ENCODE results near the gene SFXN1. TPM values are rescaled to one million over a fixed set of nuclear protein-coding genes. Genes with fewer than 3 reads are reported as not detected.
A peak's percentile ranks its signal among the peaks of the same experiment; 100 is the strongest.

Gene SFXN1
- total and polyA plus RNA-seq, 9 of the 15 experiments (the other 6 are each of a cell fraction or from before 2014, with no cell fraction given), result 31.8 to 261 (median 113) TPM

DNA sequence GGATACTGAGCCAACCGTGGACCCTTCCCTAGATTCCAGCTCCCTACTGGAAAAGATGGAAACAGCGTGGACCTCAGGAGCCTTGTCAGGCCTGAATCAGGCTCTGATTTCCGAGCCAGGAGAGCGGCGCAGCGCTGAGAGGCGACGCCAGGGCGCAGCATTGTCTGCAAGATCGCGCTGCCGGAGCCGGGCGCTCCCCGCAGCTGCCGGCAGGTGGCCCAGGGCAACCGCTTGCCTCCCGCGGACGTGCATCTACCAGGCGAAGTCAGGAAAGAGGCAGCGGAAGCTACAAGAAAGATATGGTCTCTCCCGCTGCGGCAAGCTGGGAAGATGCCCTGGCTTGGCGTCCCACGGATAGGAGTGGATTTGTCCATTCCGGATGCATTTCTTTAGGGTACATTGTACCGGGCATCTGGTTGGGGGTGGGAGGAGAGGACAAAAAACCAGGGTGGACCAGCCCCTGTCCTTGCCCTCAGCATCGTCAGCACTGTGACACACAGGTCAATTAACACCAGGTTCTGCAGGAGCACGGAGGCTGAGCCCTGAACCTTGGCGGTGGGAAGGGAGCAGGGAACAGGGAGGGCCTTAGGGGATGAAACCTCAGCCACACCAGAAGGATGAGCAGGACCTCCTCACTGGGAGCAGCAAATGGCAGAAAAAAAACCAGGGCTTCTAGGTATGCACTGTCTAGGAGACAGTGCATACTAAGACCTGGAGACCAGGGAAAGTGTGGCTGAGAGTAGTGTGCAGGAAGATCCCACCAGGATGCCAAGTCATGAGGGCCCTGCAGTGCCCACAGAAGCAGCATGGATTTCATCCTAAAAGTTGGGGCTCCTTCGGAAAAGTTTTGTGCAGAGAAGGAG, 55.9 kb downstream of the SFXN1 start (continued):
- TF ChIP-seq ZNF449 (CRISPR knock-in tag; IDR thresholded peaks at IDR 0.05) (no peak), MTA2 (IDR thresholded peaks at IDR 0.05; ENCODE audit: low read depth) (no peak), PTBP1 (IDR thresholded peaks at IDR 0.05; ENCODE audit: low read depth, low read length) (no peak), ZNF280A (IDR thresholded peaks at IDR 0.05; ENCODE audit: low read depth, partially characterized antibody) (no peak), HDAC1 (IDR thresholded peaks at IDR 0.05) (no peak), MBD1 (CRISPR knock-in tag; IDR thresholded peaks at IDR 0.05) (no peak), THAP7 (CRISPR knock-in tag; IDR thresholded peaks at IDR 0.05) (no peak), NR1H2 (CRISPR knock-in tag; IDR thresholded peaks at IDR 0.05) (0 out of 2 replicates have a peak, but pooled peaks have one; percentile 56), DMBX1 (CRISPR knock-in tag; IDR thresholded peaks at IDR 0.05; ENCODE audit: borderline replicate concordance) (no peak), TAF1 (IDR thresholded peaks at IDR 0.05; ENCODE audit: control insufficient read depth, extremely low read depth, insufficient read depth, low read length, severe bottlenecking) (no peak), ZNF695 (CRISPR knock-in tag; IDR thresholded peaks at IDR 0.05) (no peak), MYBL2 (IDR thresholded peaks at IDR 0.05; ENCODE audit: low read depth) (no peak), MYBL2 (CRISPR knock-in tag; IDR thresholded peaks at IDR 0.05; ENCODE audit: borderline replicate concordance) (no peak), CBX2 (IDR thresholded peaks at IDR 0.05; ENCODE audit: insufficient read depth, low read length, poor library complexity, severe bottlenecking) (no peak), TEAD2 (tag; IDR thresholded peaks at IDR 0.05) (no peak), THRA (IDR thresholded peaks at IDR 0.05) (no peak), TGIF2 (CRISPR knock-in tag; IDR thresholded peaks at IDR 0.05) (no peak), CC2D1A (IDR thresholded peaks at IDR 0.05) (peak; percentile 16; the same call in 1 of the 2 replicates), HDAC6 (IDR thresholded peaks at IDR 0.05; ENCODE audit: low read depth, low read length) (no peak)
- TF ChIP-seq, protein P1, sequence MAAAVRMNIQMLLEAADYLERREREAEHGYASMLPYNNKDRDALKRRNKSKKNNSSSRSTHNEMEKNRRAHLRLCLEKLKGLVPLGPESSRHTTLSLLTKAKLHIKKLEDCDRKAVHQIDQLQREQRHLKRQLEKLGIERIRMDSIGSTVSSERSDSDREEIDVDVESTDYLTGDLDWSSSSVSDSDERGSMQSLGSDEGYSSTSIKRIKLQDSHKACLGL (CRISPR knock-in tag; IDR thresholded peaks at IDR 0.05; ENCODE audit: borderline replicate concordance, poor library complexity, severe bottlenecking), result no peak

All from K562 (cell line).